ENCODE results near the gene TAP1. TPM values are rescaled to one million over a fixed set of nuclear protein-coding genes. Genes with fewer than 3 reads are reported as not detected.
"Not testable (repeated sequence)": the region's sequence is repeated elsewhere in the genome, so short reads cannot be mapped to it uniquely, and the experiment has no call there.

TAP1 gene
- total RNA-seq, 1 experiment from 2014 or later, result 1.7 TPM

GRCh38 chr6:32876603-32877002 is 23.1 kb upstream of the TAP1 start:
- DNase-seq, result no peak
- Histone ChIP-seq H3K27me3 (ENCODE audit: control insufficient read depth, insufficient read depth, low read length) (no peaks in the 10 kb centered on the region; the same call in 1 of the 2 replicates), H3K36me3 (replicated peaks; ENCODE audit: control insufficient read depth, insufficient read depth, low read length) (no peaks in the 10 kb centered on the region), H3K4me3 (ENCODE audit: insufficient read depth, low read depth, low read length) (no peak overlapping the region)

GRCh38 chr6:32873947-32874346 is 20.4 kb upstream of the TAP1 start:
- not testable (repeated sequence) for H3K4me3 ChIP-seq (ENCODE audit: insufficient read depth, low read depth, low read length); DNase-seq; H3K36me3 ChIP-seq (replicated peaks; ENCODE audit: control insufficient read depth, insufficient read depth, low read length); H3K27me3 ChIP-seq (ENCODE audit: control insufficient read depth, insufficient read depth, low read length)

GRCh38 chr6:32868257-32868788 is 14.8 kb upstream of the TAP1 start:
- H3K27me3 ChIP-seq (ENCODE audit: control insufficient read depth, insufficient read depth, low read length), result peaks cover 6% of the 10 kb centered on the region
- no peaks in the 10 kb centered on the region for H3K36me3 ChIP-seq (replicated peaks; ENCODE audit: control insufficient read depth, insufficient read depth, low read length)
- no peak overlapping the region for H3K4me3 ChIP-seq (ENCODE audit: insufficient read depth, low read depth, low read length)
- DNase-seq, result peak; percentile 42

GRCh38 chr6:32867554-32868256 is 14.2 kb upstream of the TAP1 start:
- Histone ChIP-seq H3K36me3 (replicated peaks; ENCODE audit: control insufficient read depth, insufficient read depth, low read length) (no peaks in the 10 kb centered on the region), H3K27me3 (ENCODE audit: control insufficient read depth, insufficient read depth, low read length) (peaks cover 6% of the 10 kb centered on the region), H3K4me3 (ENCODE audit: insufficient read depth, low read depth, low read length) (no peak overlapping the region)
- DNase-seq, result no peak

GRCh38 chr6:32867022-32867477 is 13.5 kb upstream of the TAP1 start:
- no peak for DNase-seq
- Histone ChIP-seq H3K27me3 (ENCODE audit: control insufficient read depth, insufficient read depth, low read length) (peaks cover 6% of the 10 kb centered on the region), H3K36me3 (replicated peaks; ENCODE audit: control insufficient read depth, insufficient read depth, low read length) (no peaks in the 10 kb centered on the region), H3K4me3 (ENCODE audit: insufficient read depth, low read depth, low read length) (no peak overlapping the region)

- peaks cover 6% of the 10 kb centered on the region for H3K27me3 ChIP-seq (ENCODE audit: control insufficient read depth, insufficient read depth, low read length)
- no peak for DNase-seq
- H3K36me3 ChIP-seq (replicated peaks; ENCODE audit: control insufficient read depth, insufficient read depth, low read length), result no peaks in the 10 kb centered on the region
- no peak overlapping the region for H3K4me3 ChIP-seq (ENCODE audit: insufficient read depth, low read depth, low read length)
These were observed 12.4 kb upstream of the TAP1 start for GRCh38 chr6:32865724-32866443.

GRCh38 chr6:32862725-32863124 is 9.2 kb upstream of the TAP1 start:
- Histone ChIP-seq H3K36me3 (replicated peaks; ENCODE audit: control insufficient read depth, insufficient read depth, low read length) (no peaks in the 10 kb centered on the region), H3K4me3 (ENCODE audit: insufficient read depth, low read depth, low read length) (no peak overlapping the region), H3K27me3 (ENCODE audit: control insufficient read depth, insufficient read depth, low read length) (peaks cover 4% of the 10 kb centered on the region; the same call in 1 of the 2 replicates)
- no peak for DNase-seq

- no peaks in the 10 kb centered on the region for H3K36me3 ChIP-seq (replicated peaks; ENCODE audit: control insufficient read depth, insufficient read depth, low read length)
- H3K27me3 ChIP-seq (ENCODE audit: control insufficient read depth, insufficient read depth, low read length), result peaks cover 9% of the 10 kb centered on the region; the same call in 1 of the 2 replicates
- no peak overlapping the region for H3K4me3 ChIP-seq (ENCODE audit: insufficient read depth, low read depth, low read length)
- DNase-seq, result no peak
These were observed 7.2 kb upstream of the TAP1 start for GRCh38 chr6:32860674-32861073.

GRCh38 chr6:32858194-32858593 is 4.7 kb upstream of the TAP1 start:
- H3K36me3 ChIP-seq (replicated peaks; ENCODE audit: control insufficient read depth, insufficient read depth, low read length), result no peaks in the 10 kb centered on the region
- H3K27me3 ChIP-seq (ENCODE audit: control insufficient read depth, insufficient read depth, low read length), result peaks cover 30% of the 10 kb centered on the region
- DNase-seq, result no peak
- no peak overlapping the region for H3K4me3 ChIP-seq (ENCODE audit: insufficient read depth, low read depth, low read length)

- Histone ChIP-seq H3K27me3 (ENCODE audit: control insufficient read depth, insufficient read depth, low read length) (peaks cover 39% of the 10 kb centered on the region), H3K4me3 (ENCODE audit: insufficient read depth, low read depth, low read length) (no peak overlapping the region), H3K36me3 (replicated peaks; ENCODE audit: control insufficient read depth, insufficient read depth, low read length) (no peaks in the 10 kb centered on the region)
- no peak for DNase-seq
These were observed 3.8 kb upstream of the TAP1 start for GRCh38 chr6:32857156-32857891.

- Histone ChIP-seq H3K27me3 (ENCODE audit: control insufficient read depth, insufficient read depth, low read length) (peaks cover 56% of the 10 kb centered on the region), H3K4me3 (ENCODE audit: insufficient read depth, low read depth, low read length) (no peak overlapping the region), H3K36me3 (replicated peaks; ENCODE audit: control insufficient read depth, insufficient read depth, low read length) (no peaks in the 10 kb centered on the region; the same call in 1 of the 2 replicates)
- no peak for DNase-seq
These were observed 2.1 kb upstream of the TAP1 start for GRCh38 chr6:32855467-32856174.

GRCh38 chr6:32854376-32855178 is 1.1 kb upstream of the TAP1 start:
- peaks cover 64% of the 10 kb centered on the region for H3K27me3 ChIP-seq (ENCODE audit: control insufficient read depth, insufficient read depth, low read length)
- no peaks in the 10 kb centered on the region; the same call in 1 of the 2 replicates for H3K36me3 ChIP-seq (replicated peaks; ENCODE audit: control insufficient read depth, insufficient read depth, low read length)
- peak; percentile 63 for DNase-seq
- peak overlapping the region; percentile 59 for H3K4me3 ChIP-seq (ENCODE audit: insufficient read depth, low read depth, low read length)

- H3K4me3 ChIP-seq (ENCODE audit: insufficient read depth, low read depth, low read length), result peak overlapping the region; percentile 59
- H3K27me3 ChIP-seq (ENCODE audit: control insufficient read depth, insufficient read depth, low read length), result peaks cover 71% of the 10 kb centered on the region
- H3K36me3 ChIP-seq (replicated peaks; ENCODE audit: control insufficient read depth, insufficient read depth, low read length), result no peaks in the 10 kb centered on the region; the same call in 1 of the 2 replicates
- peak; percentile 79 for DNase-seq
These were observed 512 bp downstream of the TAP1 start for GRCh38 chr6:32852844-32853540.
